GM20000 (cell line): ENCODE results near the gene NECAP2.

Source experiments
- DNase-seq: peaks from one replicate; pipeline ENCODE4 v3.0.0; 2012; ENCODE audit warnings: low spot score
- CTCF ChIP-seq: IDR thresholded peaks from 2 replicates; pipeline ENCODE4 v1.5.1; 2012; ENCODE audit warnings: mild to moderate bottlenecking, control low read depth; ENCODE audit errors: extremely low read depth, missing control alignments

The NECAP2 gene

DNA sequence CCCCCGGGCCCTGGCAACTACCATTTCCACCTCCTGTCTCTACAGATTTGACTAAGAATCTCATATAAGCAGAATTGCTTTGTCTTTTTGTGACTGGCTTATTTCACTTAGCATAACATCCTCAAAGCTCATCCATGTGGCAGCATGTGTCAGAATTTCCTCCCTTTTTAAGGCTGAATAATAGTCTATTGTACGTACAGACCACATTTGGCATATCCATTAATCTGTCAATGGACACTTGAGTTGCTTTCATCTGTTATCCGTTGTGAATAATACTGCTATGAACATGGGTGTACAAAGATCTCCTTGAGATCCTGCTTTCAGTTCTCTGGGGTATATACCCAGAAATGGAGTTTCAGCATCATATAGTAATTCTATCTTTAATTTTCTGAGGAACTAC is 27.3 kb upstream of the NECAP2 start:
- DNase-seq, result no peak
- TF ChIP-seq CTCF, result no peak

GRCh38 chr1:16418823-16419425 is 21.6 kb upstream of the NECAP2 start:
- no peak for DNase-seq
- TF ChIP-seq CTCF, result no peak

DNA sequence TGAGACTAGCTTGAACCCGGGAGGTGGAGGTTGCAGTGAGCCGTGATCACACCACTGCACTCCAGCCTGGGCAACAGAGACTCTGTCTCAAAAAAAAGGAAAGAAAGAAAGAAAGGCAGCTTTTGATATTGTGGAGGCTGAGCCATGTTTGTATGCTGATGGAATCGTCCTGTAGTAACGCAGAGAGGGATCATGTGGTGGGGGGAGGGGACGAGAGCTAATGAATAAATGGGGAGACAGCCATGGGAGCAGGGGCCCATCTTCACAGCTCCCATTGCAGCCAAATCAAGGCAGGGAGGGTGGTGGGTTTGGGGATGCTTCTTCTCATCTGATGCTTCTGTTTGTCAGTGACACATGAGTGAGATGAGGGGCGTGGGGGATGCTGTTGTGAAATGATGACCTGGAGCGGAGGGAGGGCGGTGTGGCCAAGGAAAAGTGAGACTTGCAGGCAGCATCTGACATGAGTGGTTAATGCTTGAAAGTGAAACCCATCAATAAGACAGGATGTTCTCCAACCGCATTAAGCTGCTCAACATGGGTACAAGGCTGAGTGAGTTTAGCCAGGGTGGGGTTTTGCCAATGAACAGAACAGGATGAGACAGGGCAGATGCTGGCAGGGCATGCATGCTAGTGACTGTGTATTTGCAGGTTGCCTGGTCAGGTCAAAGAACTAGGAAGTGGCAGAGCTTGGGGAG is 20.0 kb upstream of the NECAP2 start:
- DNase-seq, result peak; percentile 70
- no peak for TF ChIP-seq CTCF

DNA sequence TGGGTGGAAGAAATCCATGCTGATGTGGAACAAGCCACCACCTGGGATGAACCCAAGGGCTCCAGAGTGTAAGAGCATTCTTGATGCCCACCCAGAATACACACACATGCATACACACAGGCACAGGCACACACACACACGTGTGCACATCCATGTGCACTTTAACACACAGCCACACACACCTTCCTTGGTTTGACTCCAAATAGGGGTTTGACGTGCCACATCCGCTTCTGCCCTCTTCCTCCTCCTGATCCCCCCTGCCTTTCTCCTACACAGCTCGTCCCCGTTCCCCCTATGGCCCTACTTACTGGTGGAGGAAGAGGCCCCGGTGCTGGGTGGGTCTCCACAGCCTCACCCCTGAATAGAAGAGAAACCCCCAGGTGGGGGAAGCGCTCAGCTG is 19.3 kb upstream of the NECAP2 start:
- TF ChIP-seq CTCF, result no peak

DNA sequence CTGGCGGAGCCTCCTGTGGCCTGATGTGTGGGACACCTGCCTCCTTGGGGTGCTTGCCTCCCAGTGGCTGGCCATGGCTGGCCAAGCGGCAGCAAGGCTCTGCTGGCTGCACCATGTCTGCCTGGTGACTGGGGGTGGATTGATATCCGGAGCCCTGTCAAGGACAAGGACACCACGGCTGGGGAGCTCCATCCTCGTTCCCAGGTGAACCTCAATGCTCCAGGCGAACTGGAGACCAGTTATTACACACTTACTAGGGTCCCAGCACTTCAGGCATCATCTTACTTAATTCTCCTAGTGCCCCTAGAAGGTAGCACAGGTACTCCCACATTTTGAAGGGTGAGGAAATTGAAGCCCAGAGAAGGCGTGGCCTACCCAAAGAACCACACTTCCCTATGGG is 18.5 kb upstream of the NECAP2 start:
- DNase-seq, result no peak
- no peak for TF ChIP-seq CTCF

More for the DNA sequence above, 19.3 kb upstream of the NECAP2 start:
- no peak for DNase-seq

DNA sequence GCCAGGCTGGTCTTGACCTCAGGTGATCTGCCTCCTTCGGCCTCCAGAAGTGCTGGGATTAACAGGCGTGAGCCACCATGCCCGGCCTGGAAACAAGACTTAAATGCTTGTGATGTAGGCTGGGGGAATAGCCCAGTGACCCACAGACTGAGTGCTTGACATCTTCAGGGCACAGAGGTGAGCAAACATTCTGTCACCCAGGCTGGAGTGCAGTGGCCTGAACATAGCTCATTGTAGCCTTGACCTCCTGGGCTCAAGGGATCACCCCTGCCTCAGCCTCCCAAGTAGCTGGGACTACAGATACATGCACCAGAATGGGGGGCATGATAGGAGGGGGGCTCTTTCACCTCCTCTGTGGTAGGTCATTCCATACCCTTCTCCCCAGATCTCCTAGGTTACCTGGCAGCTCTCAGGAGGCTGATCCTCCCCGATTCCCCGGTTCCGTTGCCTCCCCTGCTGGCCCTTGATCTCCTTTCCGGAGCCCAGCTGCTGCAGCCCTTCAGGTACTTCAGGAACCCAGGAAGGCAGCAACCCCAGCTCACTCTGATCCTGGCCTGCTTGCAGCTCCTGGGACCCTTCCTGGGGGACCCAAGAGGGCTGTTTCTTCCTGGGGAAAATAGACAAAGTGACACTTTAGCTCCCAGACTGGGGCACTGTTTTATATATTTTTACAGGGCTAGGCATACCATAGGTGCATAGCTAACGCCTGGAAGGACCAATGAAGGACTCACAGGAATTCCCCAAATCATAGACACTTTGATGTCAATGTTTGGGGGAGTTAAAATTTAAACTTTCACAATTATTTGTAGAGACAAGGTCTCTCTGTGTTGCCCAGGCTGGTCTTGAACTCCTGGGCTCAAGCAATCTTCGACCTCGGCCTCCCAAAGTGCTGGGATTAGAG is 15.1 kb upstream of the NECAP2 start:
- no peak for TF ChIP-seq CTCF

DNA sequence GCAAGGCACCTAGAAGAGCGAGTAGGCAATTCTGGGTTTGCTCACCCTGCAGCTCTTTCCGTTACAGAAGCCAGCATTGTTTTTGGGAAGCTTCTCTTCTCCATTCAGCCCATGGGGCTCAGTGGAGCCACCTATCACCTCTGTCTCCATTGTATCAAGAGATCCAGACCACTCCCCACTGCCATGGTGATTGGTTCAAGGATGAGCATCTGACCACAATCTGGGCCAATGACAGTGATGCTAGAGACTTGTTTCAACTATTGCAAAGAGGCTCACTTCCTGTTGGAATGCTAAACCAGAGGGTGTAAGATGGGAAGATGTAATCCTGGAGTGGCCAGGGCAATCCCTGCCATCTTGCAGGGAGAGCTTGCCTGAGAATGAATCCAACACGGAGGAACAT is 9.9 kb upstream of the NECAP2 start:
- no peak for DNase-seq
- no peak for TF ChIP-seq CTCF

More for the DNA sequence above, 15.1 kb upstream of the NECAP2 start:
- DNase-seq, result no peak
